Measurements from ENCODE around the gene LINC01488.

Gene LINC01488

DNA sequence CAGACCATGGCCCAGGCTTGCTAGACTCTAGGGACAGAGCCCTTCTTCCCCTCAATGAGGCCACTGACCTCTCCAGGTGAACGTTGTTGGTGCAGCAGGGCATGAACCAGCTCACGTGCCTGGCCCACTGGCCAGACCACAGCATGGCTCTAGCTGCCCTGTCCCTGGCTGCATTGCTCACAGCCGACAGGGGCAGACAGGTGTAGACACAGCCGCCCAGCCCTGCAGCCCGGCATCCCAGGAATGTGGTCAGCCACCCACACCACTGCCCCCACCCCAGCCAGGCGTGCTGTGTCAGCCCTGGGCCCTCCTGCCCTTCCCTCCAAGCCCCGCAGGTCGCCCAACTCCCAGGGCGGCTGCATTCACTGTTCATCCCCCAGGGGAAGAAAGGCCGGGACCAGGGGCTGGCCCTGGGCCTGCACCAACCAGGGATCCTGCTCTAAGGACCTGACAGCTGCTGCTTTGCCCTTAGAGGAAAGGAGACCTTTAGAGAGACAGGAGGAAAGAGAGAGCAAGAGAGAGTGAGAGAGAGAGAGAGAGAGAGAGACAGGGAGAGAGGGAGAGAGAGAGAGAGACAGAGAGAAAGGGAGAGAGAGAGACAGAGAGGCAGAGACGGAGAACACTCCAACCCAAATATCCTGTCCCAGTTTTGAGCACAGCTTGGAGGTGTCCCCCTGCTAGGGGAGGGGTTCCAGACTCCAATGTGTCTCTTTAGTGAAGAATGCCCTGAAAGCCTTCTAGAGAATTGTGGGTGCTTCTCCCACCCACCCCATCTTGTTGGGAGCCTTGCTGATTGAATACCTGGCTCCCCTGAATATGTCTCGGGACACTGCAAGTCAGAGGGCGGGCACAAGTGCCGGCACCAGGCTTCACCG, 44.2 kb upstream of the LINC01488 start:
- no peak for DNase-seq (ENCODE audit: low read depth)
- TF ChIP-seq, protein P1, sequence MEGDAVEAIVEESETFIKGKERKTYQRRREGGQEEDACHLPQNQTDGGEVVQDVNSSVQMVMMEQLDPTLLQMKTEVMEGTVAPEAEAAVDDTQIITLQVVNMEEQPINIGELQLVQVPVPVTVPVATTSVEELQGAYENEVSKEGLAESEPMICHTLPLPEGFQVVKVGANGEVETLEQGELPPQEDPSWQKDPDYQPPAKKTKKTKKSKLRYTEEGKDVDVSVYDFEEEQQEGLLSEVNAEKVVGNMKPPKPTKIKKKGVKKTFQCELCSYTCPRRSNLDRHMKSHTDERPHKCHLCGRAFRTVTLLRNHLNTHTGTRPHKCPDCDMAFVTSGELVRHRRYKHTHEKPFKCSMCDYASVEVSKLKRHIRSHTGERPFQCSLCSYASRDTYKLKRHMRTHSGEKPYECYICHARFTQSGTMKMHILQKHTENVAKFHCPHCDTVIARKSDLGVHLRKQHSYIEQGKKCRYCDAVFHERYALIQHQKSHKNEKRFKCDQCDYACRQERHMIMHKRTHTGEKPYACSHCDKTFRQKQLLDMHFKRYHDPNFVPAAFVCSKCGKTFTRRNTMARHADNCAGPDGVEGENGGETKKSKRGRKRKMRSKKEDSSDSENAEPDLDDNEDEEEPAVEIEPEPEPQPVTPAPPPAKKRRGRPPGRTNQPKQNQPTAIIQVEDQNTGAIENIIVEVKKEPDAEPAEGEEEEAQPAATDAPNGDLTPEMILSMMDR (conservative IDR thresholded peaks at IDR 0.05; ENCODE audit: low read length) = no peak

DNA sequence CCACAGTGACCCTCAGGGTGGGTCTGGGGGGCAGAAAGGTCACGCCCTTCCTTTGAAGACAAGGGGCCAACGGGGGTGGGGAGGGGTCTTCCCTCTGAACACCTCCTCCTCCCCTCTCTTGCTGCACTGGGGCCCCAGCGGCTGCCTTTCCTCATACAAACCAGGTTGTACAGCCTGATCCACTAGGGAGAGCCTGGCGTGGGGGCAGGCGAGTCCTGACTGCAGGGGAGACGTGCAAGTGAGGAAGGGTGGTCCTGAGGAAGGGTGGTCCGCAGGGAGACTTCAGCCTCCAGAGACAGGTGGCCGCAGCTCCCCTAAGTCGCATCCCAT, 43.6 kb upstream of the LINC01488 start:
- H3K4me3 ChIP-seq (ENCODE audit: low read length) = no peak overlapping the region
- no peak for DNase-seq (ENCODE audit: low read depth)
- TF ChIP-seq, protein P1 (conservative IDR thresholded peaks at IDR 0.05; ENCODE audit: low read length) = no peak

More for the DNA sequence above, 44.2 kb upstream of the LINC01488 start:
- H3K4me3 ChIP-seq (ENCODE audit: low read length) = no peak overlapping the region

DNA sequence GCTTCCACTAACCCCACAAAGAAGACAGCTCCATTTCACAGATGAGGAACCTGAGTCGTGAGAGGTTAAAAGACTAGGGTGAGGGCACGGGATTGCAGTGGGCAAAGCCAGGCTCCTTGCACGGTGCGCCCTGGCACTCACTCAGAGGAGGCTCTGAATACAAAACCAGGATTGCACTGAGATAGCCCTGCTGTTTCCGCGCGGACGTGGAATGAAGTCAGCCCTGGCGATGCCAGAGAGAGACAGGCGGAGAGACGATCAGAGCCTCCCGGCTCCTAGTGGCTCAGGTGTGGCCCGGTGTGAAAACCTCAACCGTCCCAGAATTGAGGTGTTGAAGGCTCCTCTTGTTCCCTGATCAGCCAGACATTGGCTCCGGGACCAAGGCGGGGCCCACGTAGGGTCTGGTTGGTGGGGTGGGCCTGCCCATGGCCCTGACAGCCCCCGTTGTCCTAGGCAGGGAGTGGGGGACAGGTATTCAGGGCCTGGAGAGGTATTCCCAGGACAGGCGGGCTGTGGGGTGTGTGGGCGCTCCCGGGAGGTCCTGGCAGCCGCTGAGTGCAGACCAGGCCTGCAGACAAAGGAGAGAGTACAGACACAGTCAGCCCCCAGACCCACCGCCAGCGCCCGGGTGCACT, 43.1 kb upstream of the LINC01488 start:
- TF ChIP-seq, protein P1 (conservative IDR thresholded peaks at IDR 0.05; ENCODE audit: low read length) = no peak
- H3K4me3 ChIP-seq (ENCODE audit: low read length) = no peak overlapping the region
- DNase-seq (ENCODE audit: low read depth) = no peak

DNA sequence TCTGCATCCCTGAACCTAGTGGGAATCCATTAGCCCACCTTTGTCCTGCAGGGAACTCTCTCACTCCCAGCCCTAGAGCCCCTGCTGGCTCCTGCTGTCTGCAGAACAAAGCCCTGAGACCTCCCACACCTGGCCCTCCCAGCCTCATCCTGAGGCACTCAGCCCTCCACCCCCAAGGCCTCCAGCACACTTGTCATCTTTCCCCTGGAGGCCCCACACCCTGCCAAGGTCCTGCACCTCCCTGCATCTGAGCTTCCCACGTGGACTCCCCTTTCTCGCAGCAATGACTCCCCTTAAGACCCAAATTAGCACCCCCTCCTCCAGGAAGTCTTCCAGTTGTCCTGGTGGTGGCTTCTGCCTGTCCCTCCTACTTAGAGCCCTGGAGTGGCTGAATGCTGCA, 42.3 kb upstream of the LINC01488 start:
- no peak for DNase-seq (ENCODE audit: low read depth)
- TF ChIP-seq, protein P1 (conservative IDR thresholded peaks at IDR 0.05; ENCODE audit: low read length) = no peak

DNA sequence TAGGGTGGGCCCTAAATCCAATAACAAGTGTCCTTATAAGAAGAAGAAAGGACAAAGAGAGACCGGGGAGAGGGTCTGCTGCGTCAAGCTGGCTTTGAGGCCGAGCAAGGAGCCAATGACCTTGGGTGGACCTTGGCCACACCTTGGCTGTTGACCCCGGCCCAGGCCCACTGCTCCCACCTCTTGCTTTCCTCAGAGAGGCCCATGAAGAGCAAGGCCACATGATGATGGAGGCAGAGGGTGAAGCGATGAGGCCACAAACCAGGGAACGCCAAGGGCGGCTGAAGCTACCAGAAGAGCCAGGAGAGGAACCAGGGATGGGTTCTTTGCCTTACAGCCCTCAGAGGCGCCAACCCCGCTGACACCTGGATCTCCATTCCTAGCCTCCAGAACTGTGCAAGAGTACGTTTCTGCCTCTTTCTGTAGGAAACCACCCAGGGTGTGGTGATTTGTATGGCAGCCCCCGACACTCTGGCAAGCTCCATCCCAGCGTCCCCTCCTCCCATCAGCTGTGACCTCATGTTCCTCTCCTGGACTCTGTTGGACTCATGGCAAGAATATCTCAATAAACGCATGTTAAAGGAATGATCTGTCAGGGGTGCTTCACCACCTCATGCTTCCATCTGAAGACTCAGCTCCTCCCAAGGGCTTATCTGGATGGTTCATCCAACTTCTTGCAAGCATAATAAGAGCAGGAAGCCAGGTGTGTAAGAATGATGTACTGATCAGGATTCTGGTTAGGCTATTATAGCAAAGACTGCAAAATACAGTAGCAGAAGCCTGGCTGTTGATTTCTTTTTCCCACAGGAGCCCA, 41.6 kb upstream of the LINC01488 start:
- DNase-seq (ENCODE audit: low read depth) = no peak
- TF ChIP-seq, protein P1 (conservative IDR thresholded peaks at IDR 0.05; ENCODE audit: low read length) = no peak
- H3K4me3 ChIP-seq (ENCODE audit: low read length) = no peak overlapping the region

More for the DNA sequence above, 42.3 kb upstream of the LINC01488 start:
- H3K4me3 ChIP-seq (ENCODE audit: low read length) = no peak overlapping the region

DNA sequence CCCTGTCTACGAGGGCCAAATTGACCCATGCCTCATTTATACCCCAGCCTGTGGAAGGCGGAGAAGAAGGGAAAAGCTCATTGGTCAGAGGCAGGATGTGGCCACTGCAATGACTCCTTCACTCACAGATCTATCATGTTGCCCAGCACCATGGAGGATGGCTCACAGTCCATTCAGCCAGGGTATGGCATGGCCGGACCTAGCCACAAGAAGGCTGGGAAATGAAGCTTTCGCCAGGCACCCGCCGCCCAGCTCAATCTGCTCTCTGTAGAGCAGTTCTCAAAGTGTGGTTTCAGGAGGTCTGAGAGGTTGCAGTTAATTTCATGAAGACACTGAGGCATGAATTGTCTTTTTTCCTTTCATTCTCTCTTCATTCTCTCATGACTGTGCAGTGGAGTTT, 40.6 kb upstream of the LINC01488 start:
- TF ChIP-seq, protein P1 (conservative IDR thresholded peaks at IDR 0.05; ENCODE audit: low read length) = no peak
- H3K4me3 ChIP-seq (ENCODE audit: low read length) = no peak overlapping the region
- no peak for DNase-seq (ENCODE audit: low read depth)
